Cerebellar nuclear complex (tissue), 1 donor: ENCODE data around the gene PIM2.

ENCODE experiments used
- DNase-seq, 2 experiments: peaks; one replicate each; lab custom pipeline; 2025; lab: John Stamatoyannopoulos, UW

PIM2 gene

GRCh38 chrX:48918643-48919340 is at the start of gene PIM2:
Gene PIM2, minus strand, starts transcription at chrX:48919024. Its CDS starts 190 bp downstream, at chrX:48918834.
- peak; percentile 65 to 87 for DNase-seq

- DNase-seq: no peak
Measured at GRCh38 chrX:48968377-48968776, 49.6 kb upstream of the PIM2 start.

- peak in 1 of 2 experiments; percentile 7 for DNase-seq
Measured at GRCh38 chrX:48966796-48967579, 48.2 kb upstream of the PIM2 start.

GRCh38 chrX:48965959-48966358 is 47.1 kb upstream of the PIM2 start:
- no peak for DNase-seq

- DNase-seq: no peak
Measured at GRCh38 chrX:48961585-48962091, 42.8 kb upstream of the PIM2 start.

- no peak for DNase-seq
Measured at GRCh38 chrX:48960291-48960690, 41.5 kb upstream of the PIM2 start.

GRCh38 chrX:48958635-48959094 is 39.8 kb upstream of the PIM2 start:
- DNase-seq: no peak

- peak; percentile 80 to 87 for DNase-seq
Measured at GRCh38 chrX:48957827-48958634, 39.2 kb upstream of the PIM2 start.

GRCh38 chrX:48957477-48957826 is 38.6 kb upstream of the PIM2 start, which contains the start of gene OTUD5:
Gene OTUD5, minus strand, starts transcription at chrX:48957607. Its CDS starts 37 bp downstream, at chrX:48957570.
- no peak for DNase-seq

GRCh38 chrX:48956728-48957414 is 38.0 kb upstream of the PIM2 start:
- DNase-seq: no peak

- no peak for DNase-seq
Measured at GRCh38 chrX:48948589-48948988, 29.8 kb upstream of the PIM2 start.

GRCh38 chrX:48945517-48946348 is 26.9 kb upstream of the PIM2 start:
- DNase-seq: peak in 1 of 2 experiments; percentile 3

- DNase-seq: no peak
Measured at GRCh38 chrX:48942895-48943294, 24.1 kb upstream of the PIM2 start.

GRCh38 chrX:48940404-48940955 is 21.7 kb upstream of the PIM2 start:
- no peak for DNase-seq

- no peak for DNase-seq
Measured at GRCh38 chrX:48939524-48940228, 20.9 kb upstream of the PIM2 start.

- DNase-seq: no peak
Measured at GRCh38 chrX:48938721-48939425, 20.0 kb upstream of the PIM2 start.

GRCh38 chrX:48937054-48937907 is 18.5 kb upstream of the PIM2 start:
- no peak for DNase-seq

GRCh38 chrX:48936429-48937053 is 17.7 kb upstream of the PIM2 start:
- no peak for DNase-seq
